SK-N-SH treated with all-trans-retinoic acid at 6 μM for 48 hours (cell line): ENCODE data around the gene BMPR1B.

ENCODE experiments used
- ARNTL ChIP-seq: fragments of 450-650 bp; formaldehyde crosslinking; IDR thresholded peaks from 2 replicates; pipeline ENCODE4 v1.5.0; 2020; ENCODE audit warnings: low read depth, mild to moderate bottlenecking, moderate library complexity, borderline replicate concordance
- BACH2 ChIP-seq: fragments of 250-450 bp; sonication (Bioruptor Pico); IDR thresholded peaks from 2 replicates; pipeline ENCODE4 v1.9.0; 2021; ENCODE audit warnings: mild to moderate bottlenecking, borderline replicate concordance
- GLIS3 ChIP-seq: fragments of 250-450 bp; sonication (Bioruptor Pico); IDR thresholded peaks from 2 replicates; pipeline ENCODE4 v1.5.0; 2020; ENCODE audit warnings: mild to moderate bottlenecking, moderate library complexity
- ISL1 ChIP-seq: fragments of 250-450 bp; sonication (Bioruptor Pico); IDR thresholded peaks from 2 replicates; pipeline ENCODE4 v2.1.2; 2022; ENCODE audit warnings: mild to moderate bottlenecking, moderate library complexity
- OSR1 ChIP-seq: fragments of 250-450 bp; sonication (Bioruptor Pico); IDR thresholded peaks from 2 replicates; pipeline ENCODE4 v1.8.0; 2022; ENCODE audit warnings: moderate library complexity, mild to moderate bottlenecking, inconsistent platforms
- PPARA ChIP-seq: fragments of 250-450 bp; sonication (Bioruptor Pico); IDR thresholded peaks from 2 replicates; pipeline ENCODE4 v1.5.0; 2020; ENCODE audit warnings: mild to moderate bottlenecking, borderline replicate concordance
- TOX ChIP-seq: fragments of 250-450 bp; sonication (Bioruptor Pico); IDR thresholded peaks from 2 replicates; pipeline ENCODE4 v1.8.0; 2021; ENCODE audit warnings: mild to moderate bottlenecking, moderate library complexity, borderline replicate concordance
- ZNF565 ChIP-seq: fragments of 450-650 bp; formaldehyde crosslinking; conservative IDR thresholded peaks from 2 replicates; pipeline ENCODE4 v1.5.0; 2020; ENCODE audit warnings: low read depth, mild to moderate bottlenecking, moderate library complexity
- ZNF8 ChIP-seq: fragments of 450-650 bp; formaldehyde crosslinking; IDR thresholded peaks from 2 replicates; pipeline ENCODE4 v1.5.0; 2020; ENCODE audit warnings: mild to moderate bottlenecking, moderate library complexity
- TF ChIP-seq, protein P1 (sequence below): fragments of 250-450 bp; sonication (Bioruptor Pico); IDR thresholded peaks from 2 replicates; pipeline ENCODE4 v1.5.1; 2021; ENCODE audit warnings: mild to moderate bottlenecking, moderate library complexity
- TF ChIP-seq, protein P2 (sequence below): fragments of 250-450 bp; sonication (Bioruptor Pico); IDR thresholded peaks from 2 replicates; pipeline ENCODE4 v1.8.0; 2020; ENCODE audit warnings: mild to moderate bottlenecking, moderate library complexity, borderline replicate concordance
- TF ChIP-seq, protein P3 (sequence below): fragments of 250-450 bp; sonication (Bioruptor Pico); IDR thresholded peaks from 2 replicates; pipeline ENCODE4 v1.8.0; 2021; ENCODE audit warnings: low read depth, mild to moderate bottlenecking, moderate library complexity, borderline replicate concordance

DNA sequence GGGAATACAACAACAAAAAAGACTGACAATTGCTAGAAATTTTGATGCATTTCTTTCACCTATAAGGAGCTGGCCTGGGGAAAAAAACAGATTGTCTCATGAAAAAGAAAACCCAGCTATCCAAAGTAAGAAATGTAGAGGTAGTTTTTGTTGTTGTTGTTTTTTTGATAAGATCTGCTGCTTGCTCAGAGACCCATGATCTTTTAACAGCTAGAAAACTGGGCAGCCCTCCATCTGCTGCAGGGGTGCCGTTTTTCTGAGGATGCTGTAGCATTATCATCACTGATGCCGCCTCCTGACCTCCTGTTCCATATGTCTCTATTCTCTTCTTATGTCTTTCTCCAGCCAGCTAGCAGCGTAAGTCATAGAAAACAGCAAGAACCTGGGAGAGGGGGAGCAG is 98.3 kb downstream of the BMPR1B start:
- TF ChIP-seq, protein P1, sequence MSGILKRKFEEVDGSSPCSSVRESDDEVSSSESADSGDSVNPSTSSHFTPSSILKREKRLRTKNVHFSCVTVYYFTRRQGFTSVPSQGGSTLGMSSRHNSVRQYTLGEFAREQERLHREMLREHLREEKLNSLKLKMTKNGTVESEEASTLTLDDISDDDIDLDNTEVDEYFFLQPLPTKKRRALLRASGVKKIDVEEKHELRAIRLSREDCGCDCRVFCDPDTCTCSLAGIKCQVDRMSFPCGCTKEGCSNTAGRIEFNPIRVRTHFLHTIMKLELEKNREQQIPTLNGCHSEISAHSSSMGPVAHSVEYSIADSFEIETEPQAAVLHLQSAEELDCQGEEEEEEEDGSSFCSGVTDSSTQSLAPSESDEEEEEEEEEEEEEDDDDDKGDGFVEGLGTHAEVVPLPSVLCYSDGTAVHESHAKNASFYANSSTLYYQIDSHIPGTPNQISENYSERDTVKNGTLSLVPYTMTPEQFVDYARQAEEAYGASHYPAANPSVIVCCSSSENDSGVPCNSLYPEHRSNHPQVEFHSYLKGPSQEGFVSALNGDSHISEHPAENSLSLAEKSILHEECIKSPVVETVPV (CRISPR knock-in tag), result no peak
- TF ChIP-seq BACH2 (CRISPR knock-in tag) (no peak), ARNTL (no peak), TOX (CRISPR knock-in tag) (no peak), ZNF8 (no peak), ISL1 (CRISPR knock-in tag) (no peak), GLIS3 (CRISPR knock-in tag) (no peak), OSR1 (CRISPR knock-in tag) (no peak), ZNF565 (CRISPR knock-in tag) (no peak), PPARA (CRISPR knock-in tag) (no peak)
- TF ChIP-seq, protein P2, sequence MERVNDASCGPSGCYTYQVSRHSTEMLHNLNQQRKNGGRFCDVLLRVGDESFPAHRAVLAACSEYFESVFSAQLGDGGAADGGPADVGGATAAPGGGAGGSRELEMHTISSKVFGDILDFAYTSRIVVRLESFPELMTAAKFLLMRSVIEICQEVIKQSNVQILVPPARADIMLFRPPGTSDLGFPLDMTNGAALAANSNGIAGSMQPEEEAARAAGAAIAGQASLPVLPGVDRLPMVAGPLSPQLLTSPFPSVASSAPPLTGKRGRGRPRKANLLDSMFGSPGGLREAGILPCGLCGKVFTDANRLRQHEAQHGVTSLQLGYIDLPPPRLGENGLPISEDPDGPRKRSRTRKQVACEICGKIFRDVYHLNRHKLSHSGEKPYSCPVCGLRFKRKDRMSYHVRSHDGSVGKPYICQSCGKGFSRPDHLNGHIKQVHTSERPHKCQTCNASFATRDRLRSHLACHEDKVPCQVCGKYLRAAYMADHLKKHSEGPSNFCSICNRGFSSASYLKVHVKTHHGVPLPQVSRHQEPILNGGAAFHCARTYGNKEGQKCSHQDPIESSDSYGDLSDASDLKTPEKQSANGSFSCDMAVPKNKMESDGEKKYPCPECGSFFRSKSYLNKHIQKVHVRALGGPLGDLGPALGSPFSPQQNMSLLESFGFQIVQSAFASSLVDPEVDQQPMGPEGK, result no peak
- TF ChIP-seq, protein P3, sequence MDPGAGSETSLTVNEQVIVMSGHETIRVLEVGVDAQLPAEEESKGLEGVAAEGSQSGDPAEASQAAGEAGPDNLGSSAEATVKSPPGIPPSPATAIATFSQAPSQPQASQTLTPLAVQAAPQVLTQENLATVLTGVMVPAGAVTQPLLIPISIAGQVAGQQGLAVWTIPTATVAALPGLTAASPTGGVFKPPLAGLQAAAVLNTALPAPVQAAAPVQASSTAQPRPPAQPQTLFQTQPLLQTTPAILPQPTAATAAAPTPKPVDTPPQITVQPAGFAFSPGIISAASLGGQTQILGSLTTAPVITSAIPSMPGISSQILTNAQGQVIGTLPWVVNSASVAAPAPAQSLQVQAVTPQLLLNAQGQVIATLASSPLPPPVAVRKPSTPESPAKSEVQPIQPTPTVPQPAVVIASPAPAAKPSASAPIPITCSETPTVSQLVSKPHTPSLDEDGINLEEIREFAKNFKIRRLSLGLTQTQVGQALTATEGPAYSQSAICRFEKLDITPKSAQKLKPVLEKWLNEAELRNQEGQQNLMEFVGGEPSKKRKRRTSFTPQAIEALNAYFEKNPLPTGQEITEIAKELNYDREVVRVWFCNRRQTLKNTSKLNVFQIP (CRISPR knock-in tag), result no peak
